Endothelial cell of umbilical vein (primary cell): ENCODE results near the gene ODAM. TPM values are rescaled to one million over a fixed set of nuclear protein-coding genes. Genes with fewer than 3 reads are reported as not detected.

ENCODE experiments used
- BruUV-seq: library from RNA; stranded (reverse); fragments of 400-500 nt; replicated peaks from 2 replicates; lab custom pipeline; 2021; lab: Mats Ljungman, UMichigan
- CTCF ChIA-PET: fragments of 300-600, 350-600 bp; sonication (Branson Sonifier 250); formaldehyde crosslinking; loops from one replicate; lab custom pipeline; 2021; ENCODE audit warnings: antibody characterized with exemption, inconsistent platforms; lab: Charles Lee
- POLR2A ChIA-PET: fragments of 300-600, 350-600 bp; sonication (Branson Sonifier 250); formaldehyde crosslinking; loops from one replicate; lab custom pipeline; 2021; ENCODE audit warnings: antibody characterized with exemption, inconsistent platforms; lab: Charles Lee
- DNase-seq: peaks from one replicate; pipeline ENCODE4 v3.0.0-alpha.2; 2011; ENCODE audit warnings: low read depth, low spot score
- FAIRE-seq: peaks from 2 replicates; lab custom pipeline; 2011; peaks lifted over from hg19 to GRCh38; lab: Jason Lieb, UNC
- H2AFZ ChIP-seq: 2 replicates; pipeline ENCODE4 v1.6.0; 2012; ENCODE audit warnings: low read depth, low read length, control low read depth, inconsistent platforms
- H3K27ac ChIP-seq: 2 replicates; pipeline ENCODE4 v1.5.1; 2011; ENCODE audit warnings: low read depth, mild to moderate bottlenecking, control low read depth, low read length, moderate library complexity; ENCODE audit not compliant: insufficient read depth
- H3K27me3 ChIP-seq, 2 experiments: 2 replicates each; pipeline versions ENCODE4 v1.6.0 to v1.6.1; 2011; ENCODE audit warnings: low read length in 2 of 2, mixed read lengths in 1 of 2; ENCODE audit not compliant: control insufficient read depth in 2 of 2, insufficient read depth in 2 of 2
- H3K36me3 ChIP-seq, 2 experiments: 2 replicates in 1 of 2; 3 replicates in 1 of 2; pipeline ENCODE4 v1.5.1; 2011; ENCODE audit warnings: low read length in 2 of 2, mild to moderate bottlenecking in 1 of 2, moderate library complexity in 1 of 2; ENCODE audit not compliant: control insufficient read depth in 2 of 2, insufficient read depth in 2 of 2; ENCODE audit errors: extremely low read depth in 1 of 2
- H3K4me1 ChIP-seq: 3 replicates; pipeline ENCODE4 v1.5.1; 2011; ENCODE audit warnings: mild to moderate bottlenecking, low read length; ENCODE audit not compliant: control insufficient read depth, insufficient read depth; ENCODE audit errors: extremely low read depth
- H3K4me2 ChIP-seq: 2 replicates; pipeline ENCODE4 v1.6.1; 2011; ENCODE audit warnings: low read length, control low read depth, mixed read lengths; ENCODE audit not compliant: insufficient read depth
- H3K4me3 ChIP-seq, 3 experiments: fragments of 200-600 bp in 1 of 3; sonication (generic), shearing (Covaris generic) in 1 of 3; replicated peaks in 1 of 3; 2 replicates each; pipeline ENCODE4 v1.5.1; 2011 to 2016; ENCODE audit warnings: control low read depth in 3 of 3, low read length in 3 of 3, mild to moderate bottlenecking in 2 of 3, inconsistent platforms in 1 of 3, low read depth in 1 of 3, moderate library complexity in 1 of 3; ENCODE audit not compliant: insufficient read depth in 1 of 3
- H3K79me2 ChIP-seq: 2 replicates; pipeline ENCODE4 v1.6.0; 2012; ENCODE audit warnings: low read length, inconsistent platforms; ENCODE audit not compliant: control insufficient read depth, insufficient read depth
- H3K9ac ChIP-seq: replicated peaks from 2 replicates; pipeline ENCODE3; 2011; ENCODE audit warnings: low read length, control low read depth; ENCODE audit not compliant: insufficient read depth; ENCODE audit errors: extremely low read depth
- H3K9me1 ChIP-seq: replicated peaks from 3 replicates; pipeline ENCODE4 v1.6.0; 2011; ENCODE audit warnings: mild to moderate bottlenecking, low read length; ENCODE audit not compliant: control insufficient read depth, insufficient read depth; ENCODE audit errors: extremely low read depth
- H3K9me3 ChIP-seq: replicated peaks from 2 replicates; pipeline ENCODE4 v1.5.1; 2012; ENCODE audit warnings: low read length, inconsistent platforms; ENCODE audit not compliant: control insufficient read depth, insufficient read depth
- H4K20me1 ChIP-seq: replicated peaks from 2 replicates; pipeline ENCODE3; 2011; ENCODE audit warnings: mild to moderate bottlenecking, low read length; ENCODE audit not compliant: control insufficient read depth, insufficient read depth; ENCODE audit errors: extremely low read depth
- EZH2 ChIP-seq: IDR thresholded peaks from 2 replicates; pipeline ENCODE4 v1.6.1; 2012; ENCODE audit warnings: borderline replicate concordance, low read depth, mild to moderate bottlenecking, moderate library complexity, low read length, inconsistent platforms; ENCODE audit not compliant: severe bottlenecking
- FOS ChIP-seq: IDR thresholded peaks from 2 replicates; pipeline ENCODE4 v1.6.1; 2011; ENCODE audit warnings: mild to moderate bottlenecking, low read length, moderate library complexity, borderline replicate concordance; ENCODE audit not compliant: insufficient read depth
- GATA2 ChIP-seq: IDR thresholded peaks from 2 replicates; pipeline ENCODE4 v1.7.0; 2011; ENCODE audit warnings: low read depth, mild to moderate bottlenecking, moderate library complexity, mixed read lengths, low read length; ENCODE audit not compliant: insufficient read length, insufficient read depth
- JUN ChIP-seq: IDR thresholded peaks from 2 replicates; pipeline ENCODE4 v1.6.1; 2011; ENCODE audit warnings: borderline replicate concordance, low read depth; ENCODE audit not compliant: insufficient read length, insufficient read depth
- MYC ChIP-seq: IDR thresholded peaks from one replicate; pipeline ENCODE4 v1.6.1; 2011; ENCODE audit warnings: mild to moderate bottlenecking, low read depth, low read length
- POLR2A ChIP-seq: IDR thresholded peaks from 2 replicates; pipeline ENCODE4 v1.6.1; 2012; ENCODE audit warnings: low read depth, mild to moderate bottlenecking, control low read depth, low read length
- POLR2AphosphoS5 ChIP-seq: IDR thresholded peaks from 2 replicates; pipeline ENCODE4 v1.6.1; 2012; ENCODE audit warnings: low read depth, mild to moderate bottlenecking, control low read depth, low read length, moderate library complexity; ENCODE audit not compliant: insufficient read depth
- dilution Hi-C: fragments of 300-500 bp; cut with MboI; formaldehyde crosslinking; loops from one replicate; pipeline ENCODE4 v1.15.0; 2019; ENCODE audit warnings: low sequenced_read_pairs; ENCODE audit not compliant: extremely low pct_ligation_motif_present
- intact Hi-C: fragments of 100-400 bp; cut with micrococcal nuclease; formaldehyde crosslinking; loops from one replicate; pipeline ENCODE4 v1.10.0; 2022
- polyA plus RNA-seq, 4 experiments: library from polyadenylated mRNA; depleted of rRNA in 3 of 4; stranded (reverse) in 3 of 4; unstranded in 1 of 4; fragments of >200 nt; gene quantifications; 2 replicates each; pipeline versions ENCODE4 v1.2.1 to v1.2.3, GENCODE V29; 2011 to 2012; ENCODE audit warnings: missing spikeins in 1 of 4
- total RNA-seq: library from RNA; stranded (reverse); gene quantifications from 2 replicates; pipeline ENCODE4 v1.2.3, GENCODE V29; 2021
- TF ChIP-seq, protein P1 (sequence below), 2 donors: IDR thresholded peaks; 1 replicate in 1 of 2; 2 replicates in 1 of 2; pipeline ENCODE4 v1.5.1; 2011; ENCODE audit warnings: low read length in 2 of 2, mild to moderate bottlenecking in 2 of 2, moderate library complexity in 2 of 2, control low read depth in 1 of 2, inconsistent platforms in 1 of 2, low read depth in 1 of 2; ENCODE audit not compliant: insufficient read depth in 1 of 2; ENCODE audit errors: extremely low read depth in 1 of 2
- TF ChIP-seq, protein P2 (sequence below): IDR thresholded peaks from 2 replicates; pipeline ENCODE4 v1.6.1; 2011; ENCODE audit not compliant: insufficient read depth, insufficient read length

Gene ODAM
- total and polyA plus RNA-seq, 2 donors (not counting 3 experiments of a cell fraction or from before 2014, with no cell fraction given), result not detected

DNA sequence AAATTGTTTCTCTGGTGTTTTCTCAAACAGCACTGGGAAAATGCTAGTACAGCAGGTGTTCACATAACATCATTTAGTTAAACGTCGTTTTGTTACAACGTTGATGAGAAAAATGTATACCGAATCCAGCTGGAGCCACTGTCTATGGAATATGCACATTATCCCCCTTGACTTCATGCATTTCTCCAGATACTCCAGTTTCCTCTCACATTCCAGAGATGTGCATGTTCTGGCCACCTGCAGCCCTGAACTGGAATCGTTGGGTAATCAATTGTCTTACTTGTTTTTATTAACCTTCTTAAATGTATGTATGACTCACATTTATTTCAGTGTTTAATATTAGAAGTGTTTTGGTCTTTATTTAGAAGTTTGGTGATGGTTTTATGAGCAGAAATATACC is 18.4 kb upstream of the ODAM start:
- Histone ChIP-seq H3K79me2 (no peaks in the 10 kb centered on the region), H3K9ac (no peak overlapping the region), H3K4me2 (no peak overlapping the region), H3K9me3 (no peaks in the 10 kb centered on the region), H4K20me1 (no peaks in the 10 kb centered on the region), H3K27me3 (peaks cover 0 to 2% of the 10 kb centered on the region in 2 experiments), H3K4me1 (no peaks in the 10 kb centered on the region), H2AFZ (no peak overlapping the region), H3K9me1 (no peaks in the 10 kb centered on the region), H3K4me3 (no peak overlapping the region), H3K36me3 (no peaks in the 10 kb centered on the region), H3K27ac (no peak overlapping the region)
- DNase-seq (no peak), FAIRE-seq (no peak)
- ChIA-PET CTCF (interaction anchor here (1.1 to 1.2 kb wide), 2 partner anchors 9 to 280 kb away, joined by 3 to 4 read pairs; no protein-coding TSS in a partner anchor), POLR2A (interaction anchor here (0.6 kb wide), 1 partner anchor 651 kb away, joined by 8 read pairs; no protein-coding TSS in a partner anchor)
- BruUV-seq, result no TSS peak
- TF ChIP-seq FOS (no peak), JUN (no peak), MYC (no peak), POLR2A (no peak), POLR2AphosphoS5 (no peak), EZH2 (no peak), GATA2 (no peak)
- TF ChIP-seq, protein P1, sequence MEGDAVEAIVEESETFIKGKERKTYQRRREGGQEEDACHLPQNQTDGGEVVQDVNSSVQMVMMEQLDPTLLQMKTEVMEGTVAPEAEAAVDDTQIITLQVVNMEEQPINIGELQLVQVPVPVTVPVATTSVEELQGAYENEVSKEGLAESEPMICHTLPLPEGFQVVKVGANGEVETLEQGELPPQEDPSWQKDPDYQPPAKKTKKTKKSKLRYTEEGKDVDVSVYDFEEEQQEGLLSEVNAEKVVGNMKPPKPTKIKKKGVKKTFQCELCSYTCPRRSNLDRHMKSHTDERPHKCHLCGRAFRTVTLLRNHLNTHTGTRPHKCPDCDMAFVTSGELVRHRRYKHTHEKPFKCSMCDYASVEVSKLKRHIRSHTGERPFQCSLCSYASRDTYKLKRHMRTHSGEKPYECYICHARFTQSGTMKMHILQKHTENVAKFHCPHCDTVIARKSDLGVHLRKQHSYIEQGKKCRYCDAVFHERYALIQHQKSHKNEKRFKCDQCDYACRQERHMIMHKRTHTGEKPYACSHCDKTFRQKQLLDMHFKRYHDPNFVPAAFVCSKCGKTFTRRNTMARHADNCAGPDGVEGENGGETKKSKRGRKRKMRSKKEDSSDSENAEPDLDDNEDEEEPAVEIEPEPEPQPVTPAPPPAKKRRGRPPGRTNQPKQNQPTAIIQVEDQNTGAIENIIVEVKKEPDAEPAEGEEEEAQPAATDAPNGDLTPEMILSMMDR (IDR thresholded peaks at IDR 0.05; ENCODE audit: extremely low read depth in 1 of 2, insufficient read depth in 1 of 2, low read depth in 1 of 2, low read length in 2 of 2), result no peak
- TF ChIP-seq, protein P2, sequence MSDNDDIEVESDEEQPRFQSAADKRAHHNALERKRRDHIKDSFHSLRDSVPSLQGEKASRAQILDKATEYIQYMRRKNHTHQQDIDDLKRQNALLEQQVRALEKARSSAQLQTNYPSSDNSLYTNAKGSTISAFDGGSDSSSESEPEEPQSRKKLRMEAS, result no peak
- intact Hi-C loops, result no loop called here
- dilution Hi-C loops, result no loop called here
